ENCODE measurements around the gene KANK2.

Gene KANK2

DNA sequence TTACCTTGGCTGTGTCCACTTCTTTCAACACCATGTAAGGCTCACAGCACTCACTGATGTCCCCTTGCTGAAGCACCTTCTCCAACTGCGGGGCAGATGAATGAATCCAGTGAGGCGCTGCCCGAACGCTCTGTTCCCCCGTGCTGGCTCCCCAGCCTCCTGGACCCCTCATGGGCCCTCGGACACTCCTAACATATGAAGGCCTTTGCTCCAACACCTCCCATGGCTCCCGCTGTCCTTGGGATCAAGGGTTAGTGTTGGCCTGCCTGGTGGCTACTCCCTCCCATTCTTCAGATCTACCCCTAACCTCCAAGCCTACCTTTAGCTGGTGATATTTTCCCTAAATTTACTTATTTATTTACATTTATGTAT, 46.4 kb upstream of the KANK2 start:
- H3K27me3 ChIP-seq (ENCODE audit: insufficient read depth, low read length, poor library complexity) = no peaks in the 10 kb centered on the region
- H3K79me2 ChIP-seq (ENCODE audit: insufficient read depth, low read length) = no peaks in the 10 kb centered on the region
- no peak overlapping the region for H3K4me2 ChIP-seq (ENCODE audit: insufficient read depth, low read length)
- H2AFZ ChIP-seq (ENCODE audit: low read depth, low read length) = no peak overlapping the region
- no peak overlapping the region for H3K27ac ChIP-seq (ENCODE audit: low read length)
- H4K20me1 ChIP-seq (ENCODE audit: insufficient read depth, low read length) = no peaks in the 10 kb centered on the region
- no peak for TF ChIP-seq EZH2 (IDR thresholded peaks at IDR 0.05; ENCODE audit: borderline replicate concordance, low read depth, low read length, severe bottlenecking)
- TF ChIP-seq, protein P1, sequence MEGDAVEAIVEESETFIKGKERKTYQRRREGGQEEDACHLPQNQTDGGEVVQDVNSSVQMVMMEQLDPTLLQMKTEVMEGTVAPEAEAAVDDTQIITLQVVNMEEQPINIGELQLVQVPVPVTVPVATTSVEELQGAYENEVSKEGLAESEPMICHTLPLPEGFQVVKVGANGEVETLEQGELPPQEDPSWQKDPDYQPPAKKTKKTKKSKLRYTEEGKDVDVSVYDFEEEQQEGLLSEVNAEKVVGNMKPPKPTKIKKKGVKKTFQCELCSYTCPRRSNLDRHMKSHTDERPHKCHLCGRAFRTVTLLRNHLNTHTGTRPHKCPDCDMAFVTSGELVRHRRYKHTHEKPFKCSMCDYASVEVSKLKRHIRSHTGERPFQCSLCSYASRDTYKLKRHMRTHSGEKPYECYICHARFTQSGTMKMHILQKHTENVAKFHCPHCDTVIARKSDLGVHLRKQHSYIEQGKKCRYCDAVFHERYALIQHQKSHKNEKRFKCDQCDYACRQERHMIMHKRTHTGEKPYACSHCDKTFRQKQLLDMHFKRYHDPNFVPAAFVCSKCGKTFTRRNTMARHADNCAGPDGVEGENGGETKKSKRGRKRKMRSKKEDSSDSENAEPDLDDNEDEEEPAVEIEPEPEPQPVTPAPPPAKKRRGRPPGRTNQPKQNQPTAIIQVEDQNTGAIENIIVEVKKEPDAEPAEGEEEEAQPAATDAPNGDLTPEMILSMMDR (IDR thresholded peaks at IDR 0.05; ENCODE audit: borderline replicate concordance, extremely low read depth, low read length, poor library complexity, severe bottlenecking) = no peak
- no peak overlapping the region for H3K9ac ChIP-seq (ENCODE audit: low read depth, low read length)
- peaks cover 2% of the 10 kb centered on the region; the same call in 1 of the 2 replicates for H3K4me1 ChIP-seq (ENCODE audit: insufficient read depth, low read length)
- DNase-seq (no peak), ATAC-seq (ENCODE audit: insufficient read depth, low read depth) (no peak)
- H3K36me3 ChIP-seq (ENCODE audit: insufficient read depth, low read length) = no peaks in the 10 kb centered on the region
- no peaks in the 10 kb centered on the region for H3K9me3 ChIP-seq (ENCODE audit: insufficient read depth, low read length, severe bottlenecking)
- no peak overlapping the region for H3K4me3 ChIP-seq (ENCODE audit: low read depth in 1 of 2, low read length in 2 of 2)

DNA sequence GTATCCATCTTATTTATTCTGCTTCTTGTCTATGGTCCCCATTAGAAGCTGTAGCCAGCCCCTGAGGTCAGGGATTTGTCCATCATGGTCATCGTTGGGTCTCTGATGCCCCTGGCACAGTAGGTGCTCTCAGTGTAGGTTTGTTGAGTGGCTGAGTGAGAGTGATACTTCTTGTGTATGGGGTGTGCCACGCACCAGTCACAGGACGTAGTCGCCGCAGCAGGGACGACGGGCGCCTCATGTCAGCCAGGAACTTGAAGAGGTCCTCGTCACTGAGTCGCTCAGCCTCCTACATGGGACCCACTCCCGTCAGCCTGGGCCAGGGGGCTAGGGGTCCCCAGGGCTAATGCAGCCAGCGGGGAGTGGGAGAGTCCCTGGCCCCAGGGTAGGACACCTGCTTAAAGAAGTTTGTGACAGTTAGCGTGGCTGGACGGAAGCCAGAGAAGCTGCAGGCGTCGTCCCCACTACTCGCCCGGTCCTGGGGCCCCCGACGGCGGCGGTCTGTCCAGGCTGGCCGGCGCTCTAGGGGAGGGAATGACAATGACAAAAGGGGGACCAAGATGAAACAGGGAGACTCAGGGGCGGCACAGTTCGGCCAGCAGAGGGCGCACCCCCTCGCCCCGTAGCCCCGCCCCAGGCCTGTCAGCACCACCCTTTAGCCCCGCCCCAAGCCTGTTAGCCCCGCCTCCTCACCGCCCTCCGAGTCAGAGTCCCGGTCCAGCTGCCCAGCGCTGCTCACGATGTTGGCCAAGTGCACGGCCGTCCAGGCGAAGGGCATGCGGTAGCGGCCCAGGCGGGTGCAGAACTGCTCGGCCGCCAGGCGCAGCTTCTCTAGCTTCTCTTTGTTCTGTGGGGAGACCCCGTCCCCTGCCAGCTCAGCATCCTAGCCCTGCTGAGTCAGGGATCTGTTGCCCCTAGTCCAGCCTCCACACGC, 45.8 kb upstream of the KANK2 start:
- Histone ChIP-seq H3K36me3 (ENCODE audit: insufficient read depth, low read length) (no peaks in the 10 kb centered on the region), H3K4me3 (ENCODE audit: low read depth in 1 of 2, low read length in 2 of 2) (no peak overlapping the region)
- DNase-seq = peak; percentile 77

DNA sequence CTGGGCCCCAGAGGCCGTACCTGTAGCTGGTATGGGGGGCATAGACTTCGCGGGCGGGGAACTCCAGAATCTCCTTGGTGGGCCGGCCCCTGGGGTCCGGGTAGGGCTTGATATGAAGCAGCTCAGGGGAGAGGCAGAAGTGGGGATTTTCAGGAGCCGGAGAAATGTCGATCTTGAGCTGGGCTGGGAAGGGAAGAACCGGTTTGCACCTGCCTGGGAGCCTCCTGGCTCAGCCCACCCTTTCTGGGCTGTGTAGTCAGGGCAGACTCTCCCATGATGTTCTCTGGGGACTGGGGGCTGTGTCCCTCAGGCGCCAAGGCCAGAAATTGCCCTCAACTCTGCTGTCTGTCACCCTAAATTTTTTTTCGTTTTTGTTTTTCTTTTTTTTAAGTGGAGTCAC, 44.7 kb upstream of the KANK2 start:
- Histone ChIP-seq H3K27ac (ENCODE audit: low read length) (no peak overlapping the region), H3K4me3 (ENCODE audit: low read depth in 1 of 2, low read length in 2 of 2) (no peak overlapping the region), H4K20me1 (ENCODE audit: insufficient read depth, low read length) (no peaks in the 10 kb centered on the region), H3K79me2 (ENCODE audit: insufficient read depth, low read length) (no peaks in the 10 kb centered on the region), H3K4me2 (ENCODE audit: insufficient read depth, low read length) (no peak overlapping the region), H3K9ac (ENCODE audit: low read depth, low read length) (no peak overlapping the region), H3K9me3 (ENCODE audit: insufficient read depth, low read length, severe bottlenecking) (no peaks in the 10 kb centered on the region), H2AFZ (ENCODE audit: low read depth, low read length) (no peak overlapping the region), H3K27me3 (ENCODE audit: insufficient read depth, low read length, poor library complexity) (no peaks in the 10 kb centered on the region), H3K36me3 (ENCODE audit: insufficient read depth, low read length) (no peaks in the 10 kb centered on the region), H3K4me1 (ENCODE audit: insufficient read depth, low read length) (peaks cover 2% of the 10 kb centered on the region; the same call in 1 of the 2 replicates)
- DNase-seq = no peak
- TF ChIP-seq EZH2 (IDR thresholded peaks at IDR 0.05; ENCODE audit: borderline replicate concordance, low read depth, low read length, severe bottlenecking) = no peak
- TF ChIP-seq, protein P1 (IDR thresholded peaks at IDR 0.05; ENCODE audit: borderline replicate concordance, extremely low read depth, low read length, poor library complexity, severe bottlenecking) = no peak
- ATAC-seq (ENCODE audit: insufficient read depth, low read depth) = no peak

More for the DNA sequence above, 45.8 kb upstream of the KANK2 start:
- Histone ChIP-seq H2AFZ (ENCODE audit: low read depth, low read length) (no peak overlapping the region), H3K4me1 (ENCODE audit: insufficient read depth, low read length) (peaks cover 2% of the 10 kb centered on the region; the same call in 1 of the 2 replicates), H3K9ac (ENCODE audit: low read depth, low read length) (no peak overlapping the region), H3K4me2 (ENCODE audit: insufficient read depth, low read length) (no peak overlapping the region), H3K27me3 (ENCODE audit: insufficient read depth, low read length, poor library complexity) (no peaks in the 10 kb centered on the region), H3K27ac (ENCODE audit: low read length) (no peak overlapping the region), H4K20me1 (ENCODE audit: insufficient read depth, low read length) (no peaks in the 10 kb centered on the region), H3K9me3 (ENCODE audit: insufficient read depth, low read length, severe bottlenecking) (no peaks in the 10 kb centered on the region), H3K79me2 (ENCODE audit: insufficient read depth, low read length) (no peaks in the 10 kb centered on the region)
- TF ChIP-seq, protein P1 (IDR thresholded peaks at IDR 0.05; ENCODE audit: borderline replicate concordance, extremely low read depth, low read length, poor library complexity, severe bottlenecking) = peak; percentile 59
- no peak for TF ChIP-seq EZH2 (IDR thresholded peaks at IDR 0.05; ENCODE audit: borderline replicate concordance, low read depth, low read length, severe bottlenecking)
- ATAC-seq (ENCODE audit: insufficient read depth, low read depth) = peak; percentile 94
